ENCODE data around the gene TLR3.

GRCh38 chr4:186020793-186021407 is 48.1 kb upstream of the TLR3 start:
- TF ChIP-seq TAF1 (IDR thresholded peaks at IDR 0.05; ENCODE audit: low read depth, low read length) = no peak
- no peak for TF ChIP-seq POLR2A (IDR thresholded peaks at IDR 0.05; ENCODE audit: low read depth, low read length)
- TF ChIP-seq POLR2AphosphoS5 (IDR thresholded peaks at IDR 0.05; ENCODE audit: low read depth, low read length) = no peak
- no peak for TF ChIP-seq SPI1 (IDR thresholded peaks at IDR 0.05; ENCODE audit: low read depth, low read length)
- TF ChIP-seq POU2F2 (IDR thresholded peaks at IDR 0.05; ENCODE audit: low read depth, low read length) = no peak
- no peak for TF ChIP-seq PAX5 (IDR thresholded peaks at IDR 0.05; ENCODE audit: insufficient read depth, low read length, severe bottlenecking)

Measured in GM12891 (cell line).